GM06990 (cell line): ENCODE results near the gene ENAH.
"Not testable (repeated sequence)": the region's sequence is repeated elsewhere in the genome, so short reads cannot be mapped to it uniquely, and the experiment has no call there.

Source experiments
- DNase-seq: peaks from one replicate; pipeline ENCODE4 v3.0.0-alpha.2; 2011; ENCODE audit not compliant: insufficient read length; ENCODE audit errors: extremely low read depth
- H3K27me3 ChIP-seq: replicated peaks from 2 replicates; pipeline ENCODE4 v1.6.0; 2011; ENCODE audit warnings: low read length; ENCODE audit not compliant: control insufficient read depth, insufficient read depth
- H3K36me3 ChIP-seq: 2 replicates; pipeline ENCODE4 v1.5.1; 2011; ENCODE audit warnings: low read length; ENCODE audit not compliant: control insufficient read depth, insufficient read depth
- H3K4me3 ChIP-seq: replicated peaks from 2 replicates; pipeline ENCODE4 v1.5.1; 2011; ENCODE audit warnings: low read depth, mild to moderate bottlenecking, control low read depth, low read length
- TF ChIP-seq, protein P1 (sequence below): IDR thresholded peaks from 2 replicates; pipeline ENCODE4 v1.5.1; 2011; ENCODE audit warnings: low read length, control low read depth, mild to moderate bottlenecking, inconsistent platforms; ENCODE audit not compliant: insufficient read depth, poor library complexity, severe bottlenecking

ENAH gene

DNA sequence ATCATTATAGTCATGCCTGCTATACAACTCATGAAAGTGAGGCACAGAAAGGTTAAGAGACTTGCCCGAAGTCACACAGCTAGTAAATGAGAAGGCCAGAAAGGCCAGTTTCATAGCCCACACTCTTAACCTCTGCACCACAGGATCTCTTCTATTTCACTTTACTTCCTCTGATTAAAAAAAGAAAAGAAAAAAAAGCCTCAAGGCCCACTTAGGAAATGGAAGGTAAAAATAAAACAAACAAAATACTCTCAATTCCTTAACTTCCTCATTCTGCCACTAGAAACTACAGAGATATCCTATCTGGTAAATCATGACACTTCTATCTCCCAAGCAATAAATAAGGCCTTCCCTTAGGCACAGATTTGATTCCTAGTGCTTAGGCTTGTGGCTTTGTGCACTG lies 7.6 kb upstream of the ENAH start:
- H3K4me3 ChIP-seq: no peak overlapping the region
- H3K36me3 ChIP-seq: no peaks in the 10 kb centered on the region
- no peak for DNase-seq
- TF ChIP-seq, protein P1, sequence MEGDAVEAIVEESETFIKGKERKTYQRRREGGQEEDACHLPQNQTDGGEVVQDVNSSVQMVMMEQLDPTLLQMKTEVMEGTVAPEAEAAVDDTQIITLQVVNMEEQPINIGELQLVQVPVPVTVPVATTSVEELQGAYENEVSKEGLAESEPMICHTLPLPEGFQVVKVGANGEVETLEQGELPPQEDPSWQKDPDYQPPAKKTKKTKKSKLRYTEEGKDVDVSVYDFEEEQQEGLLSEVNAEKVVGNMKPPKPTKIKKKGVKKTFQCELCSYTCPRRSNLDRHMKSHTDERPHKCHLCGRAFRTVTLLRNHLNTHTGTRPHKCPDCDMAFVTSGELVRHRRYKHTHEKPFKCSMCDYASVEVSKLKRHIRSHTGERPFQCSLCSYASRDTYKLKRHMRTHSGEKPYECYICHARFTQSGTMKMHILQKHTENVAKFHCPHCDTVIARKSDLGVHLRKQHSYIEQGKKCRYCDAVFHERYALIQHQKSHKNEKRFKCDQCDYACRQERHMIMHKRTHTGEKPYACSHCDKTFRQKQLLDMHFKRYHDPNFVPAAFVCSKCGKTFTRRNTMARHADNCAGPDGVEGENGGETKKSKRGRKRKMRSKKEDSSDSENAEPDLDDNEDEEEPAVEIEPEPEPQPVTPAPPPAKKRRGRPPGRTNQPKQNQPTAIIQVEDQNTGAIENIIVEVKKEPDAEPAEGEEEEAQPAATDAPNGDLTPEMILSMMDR: no peak
- no peaks in the 10 kb centered on the region for H3K27me3 ChIP-seq

DNA sequence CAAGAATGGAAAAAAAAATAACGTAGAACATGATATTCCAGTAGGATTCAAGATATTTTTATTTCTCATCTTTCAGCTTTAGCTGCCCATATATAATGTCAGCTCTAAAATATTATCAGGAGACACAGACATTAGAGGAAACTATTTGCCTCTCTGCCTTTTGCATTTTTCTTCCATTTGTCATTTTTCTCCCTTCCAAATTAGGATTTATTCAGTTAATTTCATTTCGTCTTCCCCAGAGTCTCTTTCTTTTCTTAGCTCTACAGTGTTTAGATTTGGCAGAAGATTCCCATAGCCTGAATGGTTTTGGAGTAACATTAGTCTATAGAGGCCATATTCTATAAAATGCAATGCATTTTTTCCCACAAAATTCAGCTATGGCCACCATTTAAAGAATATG lies 5.1 kb upstream of the ENAH start:
- no peak for DNase-seq
- no peaks in the 10 kb centered on the region; the same call in 1 of the 2 replicates for H3K27me3 ChIP-seq
- H3K4me3 ChIP-seq: no peak overlapping the region
- no peaks in the 10 kb centered on the region for H3K36me3 ChIP-seq
- TF ChIP-seq, protein P1: no peak

- TF ChIP-seq, protein P1: no peak
- Histone ChIP-seq H3K36me3 (no peaks in the 10 kb centered on the region), H3K27me3 (no peaks in the 10 kb centered on the region; the same call in 1 of the 2 replicates), H3K4me3 (no peak overlapping the region)
- no peak for DNase-seq
These were observed 4.6 kb upstream of the ENAH start for GRCh38 chr1:225657462-225657989.

GRCh38 chr1:225656259-225656655 lies 3.3 kb upstream of the ENAH start:
- H3K4me3 ChIP-seq, DNase-seq, H3K27me3 ChIP-seq, H3K36me3 ChIP-seq: not testable (repeated sequence)

DNA sequence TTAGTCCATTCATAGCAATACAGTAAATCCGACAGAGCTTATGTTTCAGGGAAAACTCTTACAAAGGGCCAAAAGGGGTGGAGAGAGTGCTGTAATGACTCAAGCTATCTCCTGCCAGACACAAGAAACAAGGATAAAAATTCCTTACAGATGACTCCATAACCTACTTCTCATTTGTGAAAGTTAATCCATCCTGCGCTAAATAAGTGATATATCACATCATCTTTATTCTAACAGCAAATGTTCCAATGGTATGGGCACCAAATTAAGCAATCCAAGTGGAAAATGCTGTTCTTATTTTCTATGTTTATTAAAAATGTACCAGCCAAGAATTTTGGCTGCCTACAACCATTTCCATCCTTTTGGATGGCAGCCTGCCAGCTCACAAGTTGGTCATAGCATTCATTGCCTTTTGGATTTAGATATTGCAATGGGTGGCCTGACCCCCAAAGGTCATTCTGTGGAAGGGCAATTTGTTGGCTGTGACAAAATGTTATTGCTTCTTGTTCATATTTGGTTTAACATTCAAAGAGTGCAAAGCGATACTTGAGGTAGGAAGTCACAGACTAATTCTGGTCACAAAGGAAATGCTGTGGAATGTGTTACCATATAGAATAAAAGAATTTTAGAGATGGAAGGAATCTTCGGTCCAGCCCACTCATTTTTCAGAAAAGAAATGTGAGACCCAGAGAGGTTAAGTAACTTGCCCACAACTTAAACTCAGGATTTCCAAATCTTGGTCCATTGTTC lies 2.8 kb upstream of the ENAH start:
- no peak overlapping the region for H3K4me3 ChIP-seq
- TF ChIP-seq, protein P1: no peak
- no peaks in the 10 kb centered on the region; the same call in 1 of the 2 replicates for H3K27me3 ChIP-seq
- DNase-seq: no peak
- H3K36me3 ChIP-seq: no peaks in the 10 kb centered on the region

DNA sequence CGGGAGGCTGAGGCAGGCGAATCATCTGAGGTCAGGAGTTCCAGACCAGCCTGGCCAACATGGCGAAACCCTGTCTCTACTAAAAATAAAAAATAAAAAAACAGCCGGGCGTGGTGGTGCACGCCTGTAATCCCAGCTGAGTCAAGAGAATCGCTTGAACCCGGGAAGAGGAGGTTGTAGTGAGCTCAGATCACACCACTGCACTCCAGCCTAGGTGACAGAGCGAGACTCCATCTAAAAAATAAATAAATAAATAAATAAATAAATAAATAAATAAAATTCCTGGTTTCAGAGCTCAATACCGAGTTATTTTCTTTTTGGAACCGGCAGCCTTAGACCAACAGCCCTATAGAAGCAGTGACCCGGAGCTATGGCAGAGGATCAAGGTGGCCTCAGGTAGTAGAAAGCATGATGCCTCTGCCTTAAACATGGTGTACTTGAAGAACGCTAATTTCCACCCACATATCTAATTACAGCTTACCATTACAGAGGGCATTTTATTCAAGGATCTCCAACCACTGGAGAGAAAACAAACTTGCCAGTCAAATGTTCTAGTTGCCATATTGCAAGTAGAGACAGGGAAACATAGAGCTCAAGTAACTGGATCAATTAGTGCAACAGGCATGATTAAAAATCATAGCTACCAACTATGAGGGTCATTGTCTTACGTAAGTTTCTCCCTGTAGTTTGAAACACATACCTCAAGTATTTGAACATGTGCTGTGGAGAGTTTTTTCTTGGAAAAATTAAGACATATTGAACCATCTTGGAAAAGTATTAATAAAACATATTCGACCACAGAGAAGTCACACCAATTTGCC lies 2.0 kb upstream of the ENAH start:
- no peaks in the 10 kb centered on the region; the same call in 1 of the 2 replicates for H3K27me3 ChIP-seq
- no peak for DNase-seq
- H3K36me3 ChIP-seq: no peaks in the 10 kb centered on the region
- no peak overlapping the region for H3K4me3 ChIP-seq
- TF ChIP-seq, protein P1: no peak
